ENCODE measurements around the gene SLC43A2. TPM values are rescaled to one million over a fixed set of nuclear protein-coding genes. Genes with fewer than 3 reads are reported as not detected.

Gene SLC43A2
- total RNA-seq, 4 donors from 2014 or later, result 4.8 to 11.8 (median 10.6) TPM

DNA sequence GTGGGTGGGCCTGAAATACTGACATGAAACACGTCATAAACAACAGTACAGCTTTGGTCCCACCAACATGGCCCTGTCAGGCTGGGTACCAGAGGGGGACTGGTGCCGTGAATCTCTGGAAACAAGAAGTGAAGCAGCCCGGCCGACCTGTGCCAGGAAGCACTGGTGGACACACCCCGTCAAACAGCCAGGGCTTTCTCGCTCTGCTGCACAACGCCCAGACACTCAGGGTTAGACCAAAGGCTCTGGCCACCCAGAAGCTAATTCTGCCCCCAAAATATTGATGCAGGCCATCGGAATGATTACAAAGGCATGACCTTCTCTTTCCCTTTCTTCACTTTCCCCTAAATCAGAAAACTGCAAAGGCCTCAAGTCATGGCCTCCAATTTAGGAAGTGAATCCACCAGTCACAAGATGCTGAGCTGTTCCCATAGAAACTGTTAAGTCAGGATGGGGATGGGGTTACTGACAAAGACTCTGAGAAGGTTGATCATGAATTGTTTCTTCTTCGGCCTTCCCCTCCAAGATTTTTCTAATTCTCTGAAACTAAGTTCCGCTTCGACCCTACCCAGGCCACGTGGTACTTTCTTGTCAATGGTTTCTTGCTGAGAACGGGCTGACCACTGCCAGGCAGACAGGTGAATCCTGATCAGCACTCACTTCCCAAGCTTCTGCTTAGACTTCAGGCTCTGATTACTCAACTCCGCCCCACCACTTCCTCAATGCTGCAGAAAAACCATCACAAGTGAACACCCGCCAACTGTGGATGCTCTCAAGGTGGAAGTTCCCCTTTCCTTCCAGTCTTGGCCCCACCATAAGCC lies 72.8 kb downstream of the SLC43A2 start:
- no peak overlapping the region for H3K4me3 ChIP-seq
- peak overlapping the region; percentile 49 for H3K27ac ChIP-seq
- H3K27me3 ChIP-seq, result no peaks in the 10 kb centered on the region
- H3K36me3 ChIP-seq, result peaks cover 23% of the 10 kb centered on the region
- WGBS, result 61% methylated on average over 11 of the region's 15 CpGs
- peaks cover 73% of the 10 kb centered on the region for H3K4me1 ChIP-seq
- no peak for DNase-seq (ENCODE audit: low spot score in 2 of 2)
- no peak for TF ChIP-seq POLR2AphosphoS5 (IDR thresholded peaks at IDR 0.05)
- TF ChIP-seq, protein P1, sequence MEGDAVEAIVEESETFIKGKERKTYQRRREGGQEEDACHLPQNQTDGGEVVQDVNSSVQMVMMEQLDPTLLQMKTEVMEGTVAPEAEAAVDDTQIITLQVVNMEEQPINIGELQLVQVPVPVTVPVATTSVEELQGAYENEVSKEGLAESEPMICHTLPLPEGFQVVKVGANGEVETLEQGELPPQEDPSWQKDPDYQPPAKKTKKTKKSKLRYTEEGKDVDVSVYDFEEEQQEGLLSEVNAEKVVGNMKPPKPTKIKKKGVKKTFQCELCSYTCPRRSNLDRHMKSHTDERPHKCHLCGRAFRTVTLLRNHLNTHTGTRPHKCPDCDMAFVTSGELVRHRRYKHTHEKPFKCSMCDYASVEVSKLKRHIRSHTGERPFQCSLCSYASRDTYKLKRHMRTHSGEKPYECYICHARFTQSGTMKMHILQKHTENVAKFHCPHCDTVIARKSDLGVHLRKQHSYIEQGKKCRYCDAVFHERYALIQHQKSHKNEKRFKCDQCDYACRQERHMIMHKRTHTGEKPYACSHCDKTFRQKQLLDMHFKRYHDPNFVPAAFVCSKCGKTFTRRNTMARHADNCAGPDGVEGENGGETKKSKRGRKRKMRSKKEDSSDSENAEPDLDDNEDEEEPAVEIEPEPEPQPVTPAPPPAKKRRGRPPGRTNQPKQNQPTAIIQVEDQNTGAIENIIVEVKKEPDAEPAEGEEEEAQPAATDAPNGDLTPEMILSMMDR (IDR thresholded peaks at IDR 0.05), result no peak
- TF ChIP-seq EP300 (IDR thresholded peaks at IDR 0.05), result no peak
- TF ChIP-seq POLR2A (IDR thresholded peaks at IDR 0.05), result no peak
- no peaks in the 10 kb centered on the region for H3K9me3 ChIP-seq

DNA sequence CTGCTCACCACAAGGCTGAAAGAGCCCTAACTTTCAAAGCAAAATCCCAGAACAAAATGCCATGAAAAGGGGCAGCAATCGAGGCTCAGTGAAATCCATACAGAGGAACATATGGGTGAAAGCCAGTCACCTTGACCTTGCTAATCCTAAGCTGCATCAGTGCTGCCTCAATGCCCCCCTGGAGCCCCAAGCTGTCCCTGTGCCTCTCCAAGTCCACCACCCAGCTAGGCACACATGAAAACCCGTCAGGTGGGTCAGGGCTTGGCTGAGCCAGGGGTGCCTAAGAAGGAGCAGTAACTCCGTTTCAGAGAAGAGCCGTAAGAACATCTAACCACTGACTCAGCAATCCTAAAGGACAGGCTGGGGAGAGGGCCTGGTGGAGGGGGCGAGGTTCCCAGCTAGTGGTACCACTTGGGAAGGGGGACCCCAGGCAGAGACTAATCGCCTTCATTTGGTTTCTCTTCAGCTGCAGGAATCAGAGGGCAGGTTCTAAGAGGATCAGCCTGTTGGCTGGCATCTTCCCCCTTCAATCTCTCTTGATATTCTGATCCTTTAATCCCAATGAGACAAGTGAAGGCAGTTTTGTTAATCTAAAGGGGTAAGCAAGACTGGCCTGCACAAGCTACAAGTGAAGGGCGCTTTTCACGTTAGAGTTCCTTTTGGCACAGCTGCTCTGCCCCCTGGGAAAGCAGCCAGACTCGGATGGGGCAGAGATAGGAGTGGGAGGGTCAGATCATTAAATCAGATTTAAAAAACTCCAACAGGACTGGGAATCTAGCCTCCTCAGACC lies 73.7 kb downstream of the SLC43A2 start:
- Histone ChIP-seq H3K4me3 (no peak overlapping the region), H3K27ac (peak overlapping the region; percentile 49), H3K27me3 (no peaks in the 10 kb centered on the region), H3K9me3 (no peaks in the 10 kb centered on the region), H3K36me3 (peaks cover 33% of the 10 kb centered on the region), H3K4me1 (peaks cover 72% of the 10 kb centered on the region)
- 52% methylated on average over 5 of the region's 9 CpGs for WGBS
- no peak for DNase-seq (ENCODE audit: low spot score in 2 of 2)
- no peak for TF ChIP-seq POLR2AphosphoS5 (IDR thresholded peaks at IDR 0.05)
- TF ChIP-seq, protein P1 (IDR thresholded peaks at IDR 0.05), result no peak
- no peak for TF ChIP-seq EP300 (IDR thresholded peaks at IDR 0.05)
- TF ChIP-seq POLR2A (IDR thresholded peaks at IDR 0.05), result no peak

DNA sequence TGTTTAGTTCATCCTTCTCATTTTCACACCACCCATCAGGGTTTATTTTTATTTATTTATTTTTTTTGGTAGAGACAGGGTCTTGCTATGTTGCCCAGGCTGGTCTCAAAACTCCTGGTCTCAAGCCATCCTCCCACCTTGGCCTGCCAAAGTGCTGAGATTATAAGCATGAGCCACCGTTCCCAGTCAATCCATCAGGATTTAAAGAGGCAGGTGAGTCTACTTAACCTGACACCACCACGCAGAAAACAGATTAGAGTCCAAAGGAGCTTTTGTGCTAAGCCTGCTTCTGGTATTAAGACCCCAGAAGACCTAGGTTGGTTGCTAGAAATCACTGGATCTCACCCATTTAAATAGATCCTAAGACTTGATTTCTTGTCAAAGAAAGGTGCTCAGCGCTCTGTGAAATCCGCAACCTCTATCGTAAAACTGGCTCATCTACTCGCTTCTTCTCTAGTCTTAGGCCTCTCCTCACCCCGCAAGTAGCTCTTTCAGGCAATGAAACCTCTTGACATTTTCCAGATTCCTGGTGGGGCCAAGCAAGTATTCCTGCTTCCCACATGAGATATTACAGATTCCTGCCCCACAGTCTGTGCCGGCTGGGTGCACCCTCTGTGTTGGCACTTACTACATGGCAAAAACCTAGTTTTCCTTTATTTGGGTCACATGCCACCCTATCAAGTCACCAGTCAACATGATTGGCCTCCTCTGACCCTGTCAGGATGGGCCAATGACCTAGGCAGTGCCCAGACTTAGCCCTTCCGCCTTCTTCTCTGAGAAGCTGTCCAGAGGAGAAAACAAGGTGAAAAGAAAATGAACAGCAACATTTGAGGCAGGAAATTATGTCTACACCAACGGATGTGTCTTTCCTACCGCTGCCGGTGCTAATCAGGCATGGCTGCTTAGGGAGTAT lies 75.0 kb downstream of the SLC43A2 start:
- 86% methylated on average over 12 of the region's 12 CpGs for WGBS
- H3K4me1 ChIP-seq, result peaks cover 65% of the 10 kb centered on the region
- H3K9me3 ChIP-seq, result no peaks in the 10 kb centered on the region
- no peaks in the 10 kb centered on the region for H3K27me3 ChIP-seq
- peaks cover 44% of the 10 kb centered on the region for H3K36me3 ChIP-seq
- no peak overlapping the region for H3K4me3 ChIP-seq
- TF ChIP-seq POLR2AphosphoS5 (IDR thresholded peaks at IDR 0.05), result no peak
- TF ChIP-seq EP300 (IDR thresholded peaks at IDR 0.05), result no peak
- TF ChIP-seq, protein P1 (IDR thresholded peaks at IDR 0.05), result no peak
- no peak for TF ChIP-seq POLR2A (IDR thresholded peaks at IDR 0.05)
- no peak for DNase-seq (ENCODE audit: low spot score in 2 of 2)
- no peak overlapping the region for H3K27ac ChIP-seq

DNA sequence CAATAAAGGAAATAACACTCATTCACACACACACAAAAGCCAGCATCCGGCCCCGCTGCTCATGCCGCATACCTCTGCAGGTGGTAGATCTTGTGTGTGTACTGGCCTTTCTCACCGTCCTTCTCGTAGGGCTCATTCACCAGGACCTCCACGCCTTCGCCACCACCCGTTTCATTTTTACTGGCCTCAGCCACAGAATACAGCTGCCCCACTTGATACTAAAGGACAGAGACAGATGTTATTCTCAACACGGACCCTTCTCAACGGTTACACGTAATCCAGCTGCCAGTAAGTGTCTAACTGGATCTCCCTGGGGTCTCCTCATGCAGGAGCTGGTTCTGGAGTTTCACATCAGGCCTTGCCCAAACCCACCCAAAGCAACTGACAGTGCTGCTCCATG lies 75.7 kb downstream of the SLC43A2 start:
- DNase-seq (ENCODE audit: low spot score in 2 of 2), result no peak
- H3K36me3 ChIP-seq, result peaks cover 51% of the 10 kb centered on the region
- TF ChIP-seq, protein P1 (IDR thresholded peaks at IDR 0.05), result no peak
- TF ChIP-seq EP300 (IDR thresholded peaks at IDR 0.05) (no peak), POLR2AphosphoS5 (IDR thresholded peaks at IDR 0.05) (no peak), POLR2A (IDR thresholded peaks at IDR 0.05) (no peak)
- H3K4me1 ChIP-seq, result peaks cover 58% of the 10 kb centered on the region
- no peaks in the 10 kb centered on the region for H3K27me3 ChIP-seq
- no peak overlapping the region for H3K4me3 ChIP-seq
- WGBS, result 90% methylated on average over 11 of the region's 11 CpGs
- H3K27ac ChIP-seq, result no peak overlapping the region
- H3K9me3 ChIP-seq, result no peaks in the 10 kb centered on the region

All from suprapubic skin (tissue), 4 donors.